ENCODE measurements around the gene KRAS. TPM values are rescaled to one million over a fixed set of nuclear protein-coding genes. Genes with fewer than 3 reads are reported as not detected.

KRAS gene
- total RNA-seq, 2 donors from 2014 or later: 74.7 to 76.9 TPM

Other genes starting within 250 kb of the KRAS start
- under 1 TPM; 0.43 to 0.45 TPM for gene DNAI7, start 55.8 kb downstream of the KRAS start, total RNA-seq
- 10 to 100 TPM; 11.0 to 13.6 TPM for gene ETFRF1, start 55.7 kb downstream of the KRAS start, total RNA-seq